HepG2 (cell line): ENCODE measurements around the gene NEU1. TPM values are rescaled to one million over a fixed set of nuclear protein-coding genes. Genes with fewer than 3 reads are reported as not detected.

Source experiments
- ATAC-seq: fragments of 200-7000 bp; cut with Tn5 transposase; 3 replicates; pipeline ENCODE4 v1.9.1; 2020; ENCODE audit warnings: mild to moderate bottlenecking, moderate library complexity
- BruUV-seq: library from RNA; stranded (reverse); fragments of 400-500 nt; replicated peaks from 2 replicates; lab custom pipeline; 2021; lab: Mats Ljungman, UMichigan
- CTCF ChIA-PET: fragments of 300-600 bp; formaldehyde crosslinking; extraction: SDS; loops from one replicate; lab custom pipeline; 2021; ENCODE audit warnings: low total read pairs, inconsistent platforms, low intra/inter-chr PET ratio; lab: Yijun Ruan, JAX
- POLR2A ChIA-PET: fragments of 350-600 bp; sonication (Branson Sonifier 250); formaldehyde crosslinking; loops from one replicate; lab custom pipeline; 2020; ENCODE audit warnings: antibody characterized with exemption, inconsistent platforms; lab: Yijun Ruan, JAX
- DNase-seq: peaks from one replicate; pipeline ENCODE4 v3.0.0-alpha.2; 2015; ENCODE audit warnings: low spot score
- FAIRE-seq: peaks from 3 replicates; lab custom pipeline; 2011; peaks lifted over from hg19 to GRCh38; lab: Jason Lieb, UNC
- H2AFZ ChIP-seq: one replicate; pipeline ENCODE4 v1.6.1; 2011; ENCODE audit warnings: low read length, inconsistent platforms
- H3K27ac ChIP-seq: fragments of 300-600 bp; 3 replicates; pipeline ENCODE4 v1.8.0; 2011; ENCODE audit warnings: mixed run types, mild to moderate bottlenecking, mixed read lengths, low read length, inconsistent platforms; ENCODE audit not compliant: insufficient read depth; ENCODE audit errors: extremely low read length
- H3K27me3 ChIP-seq, 2 experiments: fragments of 200-600 bp in 1 of 2; 2 replicates in 1 of 2; 3 replicates in 1 of 2; pipeline versions ENCODE4 v1.6.0 to v1.8.0; 2011; ENCODE audit warnings: low read length in 2 of 2, mild to moderate bottlenecking in 2 of 2, moderate library complexity in 2 of 2, inconsistent platforms in 1 of 2; ENCODE audit not compliant: insufficient read depth in 2 of 2, control insufficient read depth in 1 of 2
- H3K36me3 ChIP-seq, 2 experiments: fragments of 200-600 bp in 1 of 2; replicated peaks in 1 of 2; 2 replicates in 1 of 2; 3 replicates in 1 of 2; pipeline versions ENCODE4 v1.5.1 to v1.8.0; 2011; ENCODE audit warnings: low read length in 2 of 2, inconsistent platforms in 1 of 2; ENCODE audit not compliant: insufficient read depth in 2 of 2, control insufficient read depth in 1 of 2
- H3K4me1 ChIP-seq: 2 replicates; pipeline ENCODE4 v1.5.1; 2012; ENCODE audit warnings: low read length, inconsistent platforms; ENCODE audit not compliant: insufficient read depth
- H3K4me2 ChIP-seq: 2 replicates; pipeline ENCODE4 v1.6.0; 2011; ENCODE audit warnings: low read depth, low read length, inconsistent platforms
- H3K4me3 ChIP-seq, 3 experiments: fragments of 200-600 bp in 1 of 3; sonication (generic), shearing (Covaris generic) in 1 of 3; replicated peaks in 1 of 3; 2 replicates each; pipeline ENCODE4 v1.5.1; 2011 to 2016; ENCODE audit warnings: low read length in 3 of 3, inconsistent platforms in 2 of 3, low read depth in 2 of 3, mild to moderate bottlenecking in 2 of 3, control low read depth in 1 of 3, mixed read lengths in 1 of 3; ENCODE audit not compliant: insufficient read depth in 1 of 3
- H3K79me2 ChIP-seq: one replicate; pipeline ENCODE4 v1.6.1; 2011; ENCODE audit warnings: low read length, inconsistent platforms; ENCODE audit not compliant: insufficient read depth
- H3K9ac ChIP-seq: 2 replicates; pipeline ENCODE4 v1.6.0; 2011; ENCODE audit warnings: mild to moderate bottlenecking, low read depth, low read length, inconsistent platforms; ENCODE audit not compliant: insufficient read depth
- H3K9me3 ChIP-seq: 2 replicates; pipeline ENCODE4 v1.5.1; 2012; ENCODE audit warnings: mild to moderate bottlenecking, low read length
- H4K20me1 ChIP-seq: 2 replicates; pipeline ENCODE4 v1.6.0; 2011; ENCODE audit warnings: inconsistent platforms, mild to moderate bottlenecking, low read length, moderate library complexity; ENCODE audit not compliant: insufficient read depth
- HDAC2 ChIP-seq: sonication (generic); formaldehyde crosslinking; IDR thresholded peaks from 2 replicates; pipeline ENCODE4 v1.4.0; 2020; ENCODE audit warnings: missing genetic modification reagents
- NFE2L2 ChIP-seq: fragments of 150-350 bp; IDR thresholded peaks from 2 replicates; pipeline ENCODE4 v1.6.1; 2014; ENCODE audit warnings: low read length
- SATB2 ChIP-seq: sonication (generic); formaldehyde crosslinking; IDR thresholded peaks from 2 replicates; pipeline ENCODE4 v1.5.0; 2020; ENCODE audit warnings: missing genetic modification reagents
- SMARCE1 ChIP-seq: fragments of 450-650 bp; IDR thresholded peaks from 2 replicates; pipeline ENCODE4 v1.6.1; 2017; ENCODE audit warnings: borderline replicate concordance
- SOX6 ChIP-seq, 2 experiments: fragments of 450-650 bp in 1 of 2; sonication (generic) in 1 of 2; formaldehyde crosslinking in 1 of 2; IDR thresholded peaks; 2 replicates each; pipeline versions ENCODE4 v1.4.0 to v1.6.1; 2017 to 2020; ENCODE audit warnings: antibody characterized with exemption in 1 of 2, mild to moderate bottlenecking in 1 of 2, missing genetic modification reagents in 1 of 2
- ZEB1 ChIP-seq: IDR thresholded peaks from 2 replicates; pipeline ENCODE4 v1.6.1; 2012; ENCODE audit warnings: mild to moderate bottlenecking, low read depth, inconsistent platforms; ENCODE audit not compliant: insufficient replicate concordance
- ZNF761 ChIP-seq: sonication (generic); formaldehyde crosslinking; conservative IDR thresholded peaks from 2 replicates; pipeline ENCODE4 v1.4.0; 2020; ENCODE audit warnings: mild to moderate bottlenecking, missing genetic modification reagents
- ZNF878 ChIP-seq: sonication (generic); formaldehyde crosslinking; IDR thresholded peaks from 2 replicates; pipeline ENCODE4 v1.8.1; 2023; ENCODE audit warnings: mild to moderate bottlenecking, missing genetic modification reagents, moderate library complexity
- WGBS: methylation state at CpG from one replicate; pipeline ENCODE4 v1.1.6; 2017; ENCODE audit warnings: low lambda C conversion rate; 5-methylcytosine and 5-hydroxymethylcytosine counted together
- in situ Hi-C: cut with HindIII; loops from 2 replicates; pipeline ENCODE4 v1.10.0; 2017; ENCODE audit warnings: low pct_unique_long_range_greater_than_20kb; ENCODE audit not compliant: extremely low pct_ligation_motif_present
- intact Hi-C: fragments of 100-400 bp; cut with micrococcal nuclease; formaldehyde crosslinking; loops from one replicate; pipeline ENCODE4 v1.10.0; 2022; ENCODE audit not compliant: unreplicated experiment
- polyA plus RNA-seq, 8 experiments: library from polyadenylated mRNA; depleted of rRNA in 3 of 8; stranded (reverse) in 7 of 8; unstranded in 1 of 8; fragments of >200 nt; fragmentation: Illumina TruSeq in 4 of 8; extraction: Trizol in 4 of 8; gene quantifications; 2 replicates each; pipeline versions ENCODE4 v1.2.1 to v1.2.3, GENCODE V29; 2011 to 2016; ENCODE audit warnings: low read depth in 4 of 8, missing spikeins in 1 of 8, mixed read lengths in 1 of 8; ENCODE audit not compliant: insufficient read depth in 1 of 8
- total RNA-seq, 5 experiments: library from RNA; depleted of rRNA; stranded (reverse); fragments of >200 nt; fragmentation: Illumina TruSeq; extraction: Trizol; gene quantifications; 2 replicates each; pipeline ENCODE4 v1.2.3, GENCODE V29; 2016; ENCODE audit warnings: low read depth in 1 of 5

Gene NEU1
- total and polyA plus RNA-seq, 2 of the 13 experiments (the other 11 are each of a cell fraction or from before 2014, with no cell fraction given) = 215 to 297 TPM

DNA sequence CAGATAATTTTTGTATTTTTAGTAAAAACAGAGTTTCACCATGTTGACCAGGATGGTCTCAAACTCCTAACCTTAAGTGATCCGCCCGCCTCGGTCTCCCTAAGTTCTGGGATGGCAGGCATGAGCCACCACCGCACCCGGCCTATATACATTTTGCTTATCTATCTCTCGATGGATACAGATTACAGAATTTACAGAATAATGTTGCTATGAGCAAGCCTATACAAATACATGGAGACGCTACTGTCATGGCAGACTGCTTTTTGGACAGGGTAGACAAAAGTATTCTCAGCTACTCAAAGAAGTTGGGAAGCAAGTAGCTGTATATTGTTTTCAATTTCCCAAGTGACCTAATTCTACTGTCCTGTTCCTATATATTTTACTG is 49.2 kb downstream of the NEU1 start:
- intact Hi-C loops (no loop called here), in situ Hi-C loops (no loop called here)
- H3K4me1 ChIP-seq = peaks cover 29% of the 10 kb centered on the region
- no peaks in the 10 kb centered on the region for H4K20me1 ChIP-seq
- ChIA-PET CTCF (no interaction called here), POLR2A (interaction anchor here (1.0 to 3.6 kb wide), 10 partner anchors 13 to 161 kb away, joined by 3 to 102 read pairs (median 12); partner anchors contain the start of genes BAG6, CFB, HSPA1B and NEU1)
- H3K27me3 ChIP-seq = no peaks in the 10 kb centered on the region
- no peaks in the 10 kb centered on the region for H3K36me3 ChIP-seq
- 95% methylated on average over 7 of the region's 7 CpGs for whole genome bisulfite sequencing
- peak overlapping the region in 1 of 3 experiments; percentile 71; a peak in 1 of 6 replicates for H3K4me3 ChIP-seq
- no TSS peak for BruUV-seq
- 0 out of 2 replicates have a peak overlapping the region, but pooled peaks have one; percentile 33 for H3K4me2 ChIP-seq
- no peak for FAIRE-seq
- peak overlapping the region; percentile 95 for H3K27ac ChIP-seq
- DNase-seq = no peak
- no peak for ATAC-seq
- TF ChIP-seq ZNF878 (CRISPR knock-in tag) = no peak
- no peak for TF ChIP-seq SATB2 (CRISPR knock-in tag)
- H3K79me2 ChIP-seq = peaks cover 12% of the 10 kb centered on the region
- no peaks in the 10 kb centered on the region for H3K9me3 ChIP-seq
- H3K9ac ChIP-seq = peak overlapping the region; percentile 7; the same call in 1 of the 2 replicates
- H2AFZ ChIP-seq = no peak overlapping the region

DNA sequence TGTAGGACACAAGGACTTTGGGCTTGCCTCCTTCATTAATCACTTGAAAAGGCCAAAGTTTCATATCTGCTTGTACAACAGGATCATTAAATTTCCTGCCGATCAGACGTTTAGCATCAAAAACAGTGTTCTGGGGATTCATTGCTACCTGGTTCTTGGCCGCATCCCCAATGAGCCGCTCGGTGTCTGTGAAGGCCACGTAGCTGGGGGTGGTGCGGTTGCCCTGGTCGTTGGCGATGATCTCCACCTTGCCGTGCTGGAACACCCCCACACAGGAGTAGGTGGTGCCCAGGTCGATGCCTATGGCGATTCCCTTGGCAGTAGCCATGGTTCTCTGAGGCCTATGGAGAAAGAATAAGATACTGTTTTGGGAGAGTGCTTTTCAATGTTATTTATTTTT is 51.0 kb downstream of the NEU1 start:
- ChIA-PET CTCF (no interaction called here), POLR2A (interaction anchor here (1.1 kb wide), 1 partner anchor 74 kb away, joined by 4 read pairs; no protein-coding TSS in a partner anchor)
- no peak overlapping the region for H3K9ac ChIP-seq
- in situ Hi-C loops (no loop called here), intact Hi-C loops (no loop called here)
- no peak overlapping the region for H2AFZ ChIP-seq
- no peaks in the 10 kb centered on the region for H3K36me3 ChIP-seq
- 79% methylated on average over 12 of the region's 12 CpGs for WGBS
- H3K4me3 ChIP-seq = no peak overlapping the region
- no peaks in the 10 kb centered on the region for H4K20me1 ChIP-seq
- no peak overlapping the region for H3K4me2 ChIP-seq
- TF ChIP-seq NFE2L2 = no peak
- no peak for TF ChIP-seq HDAC2 (CRISPR knock-in tag)
- no peak for TF ChIP-seq ZNF761 (CRISPR knock-in tag)
- no peak for TF ChIP-seq SOX6 (IDR thresholded peaks at IDR 0.05)
- TF ChIP-seq SOX6 (CRISPR knock-in tag; IDR thresholded peaks at IDR 0.05) = no peak
- TF ChIP-seq ZEB1 = no peak
- TF ChIP-seq SMARCE1 = no peak
- BruUV-seq = no TSS peak
- no peak for ATAC-seq
- H3K4me1 ChIP-seq = peaks cover 36% of the 10 kb centered on the region
- FAIRE-seq = no peak
- no peaks in the 10 kb centered on the region for H3K27me3 ChIP-seq
- H3K79me2 ChIP-seq = no peaks in the 10 kb centered on the region
- no peak for DNase-seq
- H3K9me3 ChIP-seq = no peaks in the 10 kb centered on the region
- no peak overlapping the region for H3K27ac ChIP-seq
